ENCODE data around the gene FXR1.
A peak's percentile ranks its signal among the peaks of the same experiment; 100 is the strongest.
"Not testable (repeated sequence)": the region's sequence is repeated elsewhere in the genome, so short reads cannot be mapped to it uniquely, and the experiment has no call there.

FXR1 gene

GRCh38 chr3:180912304-180913296, at the start of gene FXR1:
TSS of gene FXR1 (plus strand) at chr3:180912670. CDS start at chr3:180912686, 16 bp downstream.
- DNase-seq (ENCODE audit: low read depth in 3 of 3) = peak; percentile 81 to 91 (median 91)

DNA sequence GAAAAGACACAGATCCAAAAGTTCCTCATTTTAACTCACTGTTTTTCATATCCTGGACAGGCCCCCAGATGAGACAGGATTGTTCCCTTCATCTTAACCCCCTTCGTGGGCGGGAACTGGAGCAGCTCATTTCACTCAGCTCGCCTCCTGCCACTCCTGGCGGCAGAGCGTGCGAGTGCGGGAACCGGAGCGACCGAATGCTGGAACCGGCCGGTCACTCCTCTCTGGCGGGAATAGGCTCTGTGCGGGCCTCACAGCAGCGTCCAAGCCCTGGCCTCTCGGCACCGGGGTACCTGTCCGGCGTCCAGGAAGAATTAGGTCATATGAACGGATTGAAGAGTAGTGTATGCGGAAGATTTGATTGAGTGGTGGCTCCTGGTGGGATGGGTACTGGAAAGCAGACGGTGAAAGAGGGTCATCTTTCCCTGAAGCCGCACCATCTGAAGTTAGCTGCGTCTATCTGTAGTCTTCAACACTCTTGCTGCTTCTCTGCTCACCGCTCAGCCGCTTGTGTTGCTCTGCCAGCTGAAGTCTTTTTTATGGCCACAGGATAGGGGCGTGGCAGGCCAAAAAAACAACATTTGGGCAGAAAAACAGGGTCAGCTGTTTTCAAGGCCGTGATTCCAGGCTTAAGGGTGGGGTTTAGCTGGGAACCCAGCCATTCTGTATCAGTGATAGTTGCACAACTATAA, 42.3 kb upstream of the FXR1 start:
- DNase-seq (ENCODE audit: low read depth in 3 of 3) = no peak

- no peak for DNase-seq (ENCODE audit: low read depth in 3 of 3)
Observed at GRCh38 chr3:180871901-180872300, 40.6 kb upstream of the FXR1 start.

- not testable (repeated sequence) for DNase-seq (ENCODE audit: low read depth in 3 of 3)
Observed at GRCh38 chr3:180872430-180872829, 40.0 kb upstream of the FXR1 start.

GRCh38 chr3:180875124-180875698, 37.3 kb upstream of the FXR1 start:
- no peak for DNase-seq (ENCODE audit: low read depth in 3 of 3)

- DNase-seq (ENCODE audit: low read depth in 3 of 3) = no peak
Observed at GRCh38 chr3:180881065-180881801, 31.2 kb upstream of the FXR1 start.

GRCh38 chr3:180882115-180882514, 30.4 kb upstream of the FXR1 start:
- DNase-seq (ENCODE audit: low read depth in 3 of 3) = no peak

DNA sequence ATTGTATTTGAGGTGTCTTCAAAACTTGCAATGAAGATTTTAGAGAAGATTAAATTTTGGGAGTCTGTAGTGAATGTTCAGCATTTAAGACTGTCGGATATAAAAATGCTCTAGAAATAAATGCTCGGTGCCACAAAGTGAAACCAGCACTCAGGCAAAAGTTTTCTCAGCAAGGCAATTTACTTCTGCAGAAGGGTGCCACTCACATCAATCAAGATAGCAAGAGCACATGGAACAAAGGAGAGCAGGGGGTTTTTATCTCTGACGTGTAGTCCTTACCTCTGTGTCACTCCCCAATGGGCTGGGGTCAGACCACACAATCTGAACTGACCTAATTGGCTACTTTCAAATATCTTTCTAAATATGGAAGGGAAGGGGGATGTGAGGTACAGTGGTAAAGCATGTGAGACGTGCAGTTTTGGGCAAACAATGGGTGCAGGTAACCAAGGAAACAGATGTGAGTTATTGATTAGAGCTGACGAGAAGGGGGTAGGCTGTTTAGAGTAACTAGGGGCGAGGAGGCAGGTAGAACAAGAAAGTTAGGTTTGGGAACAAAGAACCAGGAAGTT, 23.4 kb upstream of the FXR1 start:
- DNase-seq (ENCODE audit: low read depth in 3 of 3) = no peak

- no peak for DNase-seq (ENCODE audit: low read depth in 3 of 3)
Observed at GRCh38 chr3:180898572-180898971, 13.9 kb upstream of the FXR1 start.

DNA sequence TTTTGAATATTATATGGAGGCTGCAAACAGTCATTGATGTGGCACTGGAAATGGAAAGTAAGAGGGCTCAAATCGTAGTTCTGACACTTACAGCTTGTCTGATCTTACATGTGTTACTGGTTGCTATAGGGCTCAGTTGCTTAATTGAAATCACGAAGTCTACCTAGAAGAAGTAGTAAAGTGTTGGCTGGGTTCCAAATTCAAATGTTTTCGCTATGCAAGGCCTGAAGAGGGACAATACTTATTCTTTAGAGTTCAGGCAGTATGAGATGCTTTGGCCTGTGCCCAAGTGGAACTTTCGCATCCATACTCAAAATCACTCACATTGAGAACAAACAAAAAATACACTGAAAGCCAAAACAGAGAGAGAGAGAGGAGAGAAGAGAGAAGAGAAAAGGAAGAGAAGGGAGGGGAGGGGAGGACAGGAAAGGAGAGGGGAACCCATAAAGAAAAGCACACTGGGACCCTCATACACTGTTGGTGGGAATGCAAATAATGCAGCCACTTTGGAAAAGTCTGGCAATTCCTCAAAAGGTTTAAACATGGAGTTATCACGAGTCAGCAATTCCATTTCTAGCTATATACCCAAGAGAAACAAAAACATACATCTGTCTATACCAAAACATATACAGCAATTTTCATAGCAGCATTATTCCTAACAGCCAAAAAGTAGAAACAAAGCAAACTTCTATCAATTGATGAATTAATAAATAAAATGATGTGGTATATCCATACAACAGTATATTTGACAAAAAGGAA, 2.9 kb upstream of the FXR1 start:
- no peak for DNase-seq (ENCODE audit: low read depth in 3 of 3)

- no peak for DNase-seq (ENCODE audit: low read depth in 3 of 3)
Observed at GRCh38 chr3:180910823-180911222, 1.6 kb upstream of the FXR1 start.

DNA sequence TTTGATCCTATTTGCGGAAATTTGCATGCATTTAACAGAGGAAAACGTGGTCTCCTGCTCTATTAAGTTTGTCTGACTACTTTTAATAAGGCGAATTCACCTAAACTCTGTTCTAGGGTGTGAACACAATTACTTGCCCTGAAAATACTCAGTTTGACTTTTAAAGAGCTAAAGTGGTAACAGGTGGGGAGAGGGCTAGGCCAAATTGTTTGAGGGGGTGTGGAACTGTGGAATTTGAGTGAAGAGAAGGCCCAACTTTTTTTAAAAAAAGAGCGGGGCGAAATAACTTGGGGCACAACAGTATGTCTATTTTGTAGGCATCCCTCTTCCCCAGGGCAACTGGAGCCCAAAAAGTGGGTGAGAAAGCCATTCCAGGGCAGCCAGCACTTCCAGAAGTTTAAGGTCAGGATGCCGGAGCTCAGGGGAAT, 580 bp upstream of the FXR1 start:
- no peak for DNase-seq (ENCODE audit: low read depth in 3 of 3)

- no peak for DNase-seq (ENCODE audit: low read depth in 3 of 3)
Observed at GRCh38 chr3:180913581-180914404, 1.3 kb downstream of the FXR1 start.

- DNase-seq (ENCODE audit: low read depth in 3 of 3) = no peak
Observed at GRCh38 chr3:180918542-180918941, 6.1 kb downstream of the FXR1 start.

DNA sequence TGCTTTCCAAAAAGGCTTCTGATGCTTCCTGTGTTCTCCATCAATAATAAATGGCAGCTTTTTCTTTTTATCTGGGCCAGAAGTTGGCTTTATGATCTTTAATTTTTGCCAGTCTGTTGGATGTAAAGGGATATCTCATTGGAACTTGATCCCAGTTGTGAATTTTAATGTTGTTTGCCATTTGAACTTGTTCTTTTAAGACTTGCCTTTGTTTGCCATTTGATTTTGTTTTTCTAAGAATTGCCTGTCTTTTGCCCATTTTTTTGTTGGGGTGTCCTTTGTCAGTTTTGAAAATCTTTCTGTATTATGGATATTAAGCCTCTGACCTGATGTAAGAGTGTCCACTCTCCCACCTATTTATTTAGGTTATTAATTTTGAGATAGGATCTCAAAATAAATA, 9.8 kb downstream of the FXR1 start:
- no peak for DNase-seq (ENCODE audit: low read depth in 3 of 3)

DNA sequence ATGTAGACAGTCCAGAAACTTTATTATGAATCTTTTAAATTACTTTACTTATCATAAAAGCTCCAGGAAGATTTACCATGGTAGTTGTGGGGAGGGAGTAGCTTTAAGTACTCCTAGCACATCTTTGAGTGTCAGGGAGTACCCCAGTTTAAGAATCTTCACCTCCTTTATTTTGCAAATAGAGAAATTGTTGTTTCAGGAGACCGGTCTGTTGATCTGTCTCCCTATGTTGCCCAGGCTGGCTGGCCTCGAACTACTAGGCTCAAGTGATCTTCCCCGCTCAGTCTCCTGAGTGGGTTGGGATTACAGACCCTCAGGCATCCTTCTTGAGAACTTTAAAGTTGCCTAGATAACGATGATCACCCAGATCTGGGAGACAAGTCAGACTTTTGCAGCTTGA, 11.1 kb downstream of the FXR1 start:
- no peak for DNase-seq (ENCODE audit: low read depth in 3 of 3)

DNA sequence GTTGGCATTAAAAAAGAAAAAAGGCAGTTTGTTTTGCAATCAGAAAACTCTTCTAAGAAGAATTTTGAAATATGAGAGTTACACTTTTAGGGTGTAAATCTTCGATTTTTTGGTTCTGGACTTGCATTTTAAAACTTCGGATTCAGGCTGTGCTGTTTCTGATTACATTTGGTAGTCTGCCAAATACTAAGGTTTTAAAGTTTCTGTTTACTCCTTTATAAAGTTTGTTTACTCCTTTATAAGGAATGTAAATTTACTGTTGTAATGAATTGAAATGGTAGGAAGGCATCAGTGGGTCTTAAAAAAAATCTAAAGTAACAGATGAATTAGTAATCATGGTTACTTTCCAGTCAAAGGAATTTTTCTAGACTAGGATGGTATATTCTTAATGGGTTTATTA, 14.1 kb downstream of the FXR1 start:
- DNase-seq (ENCODE audit: low read depth in 3 of 3) = no peak

GRCh38 chr3:180929376-180929775, 16.9 kb downstream of the FXR1 start:
- no peak for DNase-seq (ENCODE audit: low read depth in 3 of 3)

DNA sequence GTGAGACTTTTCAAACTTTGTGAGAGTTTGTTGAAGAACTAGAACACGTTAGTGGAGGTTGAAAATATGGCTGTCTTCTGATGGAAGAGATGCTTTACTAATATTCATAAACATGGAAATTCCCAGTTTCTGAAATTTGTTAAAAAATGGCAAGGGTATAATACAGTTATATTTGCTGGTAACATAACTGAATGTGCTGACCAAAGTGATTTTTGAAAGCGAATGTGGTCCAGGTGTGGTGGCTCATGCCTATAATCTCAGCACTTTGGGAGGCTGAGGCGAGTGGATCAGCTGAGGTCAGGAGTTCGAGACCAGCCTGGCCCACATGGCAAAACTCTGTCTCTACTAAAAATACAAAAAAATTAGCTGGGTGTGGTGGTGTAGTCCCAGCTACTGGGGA, 18.1 kb downstream of the FXR1 start:
- DNase-seq (ENCODE audit: low read depth in 3 of 3) = no peak

DNA sequence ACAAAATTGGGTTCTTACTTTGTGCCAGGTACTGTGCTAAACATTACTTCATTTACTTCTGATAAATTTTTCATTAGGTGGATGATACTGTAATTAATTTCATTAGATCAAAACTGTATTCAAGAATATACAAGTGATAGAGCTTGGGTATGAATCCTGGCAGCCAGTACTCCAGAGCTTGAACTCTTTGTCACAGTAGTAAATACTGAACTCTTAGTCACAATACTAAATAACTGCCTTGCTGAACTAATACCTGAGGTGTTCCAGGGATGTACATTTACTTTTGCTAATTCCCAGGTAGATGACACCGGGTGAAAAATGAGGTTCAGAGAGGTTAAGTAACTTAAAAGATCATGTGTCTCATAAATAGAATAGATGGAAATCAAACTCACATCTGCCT, 20.3 kb downstream of the FXR1 start:
- DNase-seq (ENCODE audit: low read depth in 3 of 3) = no peak

Measured in stimulated activated CD4-positive, alpha-beta T cell treated with anti-CD3 and anti-CD28 coated beads, TNF-alpha, amount 100 ng/mL, for 48 hours (primary cell).